H54 (cell line): ENCODE measurements around the gene SLC13A4.

ENCODE experiments used
- DNase-seq: peaks from one replicate; pipeline ENCODE4 v3.0.0; 2011; ENCODE audit warnings: low spot score, mixed read lengths; ENCODE audit not compliant: insufficient read length
- FAIRE-seq: peaks from 3 replicates; lab custom pipeline; 2011; peaks lifted over from hg19 to GRCh38; lab: Jason Lieb, UNC
- POLR2A ChIP-seq: IDR thresholded peaks from 2 replicates; pipeline ENCODE4 v1.6.1; 2011; ENCODE audit warnings: low read depth, mild to moderate bottlenecking, low read length

SLC13A4 gene

DNA sequence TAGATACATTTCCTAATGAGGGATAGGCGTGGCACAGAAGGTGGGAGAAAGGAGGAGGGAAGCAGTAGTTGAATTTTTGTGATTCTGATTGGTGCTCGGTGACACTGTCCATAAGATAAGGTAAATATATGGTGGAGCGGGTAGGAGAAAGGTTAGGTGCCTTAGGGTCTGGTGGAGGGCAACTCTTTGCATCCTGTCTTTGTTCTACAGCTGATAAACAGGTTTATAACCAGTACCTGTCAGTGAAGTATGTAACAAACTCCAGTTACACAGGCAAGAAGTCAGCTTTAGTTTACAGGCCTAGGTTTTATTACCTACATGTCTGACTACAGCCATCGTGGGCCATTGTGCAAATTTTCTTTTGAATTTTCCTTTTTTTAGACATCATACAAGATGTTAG is 31.5 kb upstream of the SLC13A4 start:
- no peak for TF ChIP-seq POLR2A
- DNase-seq (no peak), FAIRE-seq (no peak)

DNA sequence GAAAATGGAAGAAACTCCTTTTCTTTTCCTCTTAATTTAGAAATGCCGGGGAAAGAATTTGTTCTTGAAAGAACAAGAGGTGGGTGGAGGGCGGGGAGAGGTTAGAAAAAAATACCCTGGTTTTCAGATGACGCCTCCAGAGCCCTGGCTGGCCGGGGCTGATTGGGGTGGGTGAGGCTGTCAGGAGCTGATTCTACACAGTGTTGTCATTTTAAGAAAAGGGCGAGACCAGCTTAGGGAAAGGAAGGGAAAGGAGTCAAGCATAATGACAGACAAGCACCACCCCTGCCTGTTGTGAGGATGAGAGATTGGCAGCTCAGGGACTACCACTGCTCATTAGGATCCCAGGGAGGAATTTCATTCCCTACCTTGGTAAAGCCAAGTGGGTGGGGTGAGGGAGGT is 30.5 kb upstream of the SLC13A4 start:
- no peak for DNase-seq
- TF ChIP-seq POLR2A: 0 out of 2 replicates have a peak, but pooled peaks have one; percentile 13
- no peak for FAIRE-seq

DNA sequence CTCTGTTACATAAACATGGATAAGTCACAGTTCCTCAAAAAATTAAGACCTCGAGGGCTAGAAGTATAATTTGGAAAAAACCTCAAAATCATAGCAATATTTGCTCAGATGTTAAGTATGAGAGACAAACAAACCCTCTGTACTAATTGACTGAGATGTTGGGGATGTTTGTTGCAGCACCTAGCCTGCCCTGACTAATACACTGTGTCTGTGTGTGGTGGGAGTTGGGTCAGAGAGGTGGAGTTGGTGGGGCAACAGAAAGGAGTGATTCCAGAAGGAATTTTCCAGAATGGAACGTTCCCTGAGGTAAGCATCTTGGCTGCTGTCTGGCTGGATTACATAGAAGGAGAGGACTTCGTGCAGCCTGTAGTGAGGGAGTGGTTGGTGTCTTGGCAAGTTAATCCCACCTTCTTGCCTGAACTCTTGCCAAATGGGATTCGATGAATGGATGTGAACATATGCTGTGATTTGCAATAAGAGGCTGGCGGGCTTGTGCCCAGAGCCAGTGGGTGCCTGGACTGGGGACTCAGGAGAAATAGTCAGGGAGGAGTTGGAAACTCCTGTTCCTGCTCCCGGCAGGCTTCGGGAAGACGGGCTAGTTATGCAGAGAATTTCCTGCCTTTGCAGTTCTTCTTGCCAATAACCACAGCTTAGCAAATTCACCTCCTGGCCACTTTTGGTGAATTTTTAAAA is 29.9 kb upstream of the SLC13A4 start:
- no peak for TF ChIP-seq POLR2A
- DNase-seq (no peak), FAIRE-seq (no peak)

DNA sequence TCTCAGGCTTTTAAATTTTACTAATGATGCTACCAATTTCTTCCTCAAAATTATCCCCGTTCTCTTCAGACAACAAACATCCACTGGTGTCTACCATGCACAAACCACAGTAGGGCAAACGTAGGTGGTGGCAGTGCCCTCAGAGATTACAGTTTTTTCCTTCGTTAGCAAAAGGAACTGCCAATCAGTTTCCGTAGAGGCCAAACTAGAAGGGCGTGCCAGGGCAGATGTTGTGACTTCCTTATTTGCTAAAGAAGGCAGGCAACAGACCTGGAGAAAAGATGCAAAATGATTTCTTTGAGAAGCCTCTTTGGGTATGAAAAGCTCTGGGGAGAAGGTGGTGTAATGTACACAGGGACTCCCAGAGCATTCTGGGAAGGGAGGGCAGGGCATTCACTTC is 28.2 kb upstream of the SLC13A4 start:
- FAIRE-seq (no peak), DNase-seq (no peak)
- no peak for TF ChIP-seq POLR2A

DNA sequence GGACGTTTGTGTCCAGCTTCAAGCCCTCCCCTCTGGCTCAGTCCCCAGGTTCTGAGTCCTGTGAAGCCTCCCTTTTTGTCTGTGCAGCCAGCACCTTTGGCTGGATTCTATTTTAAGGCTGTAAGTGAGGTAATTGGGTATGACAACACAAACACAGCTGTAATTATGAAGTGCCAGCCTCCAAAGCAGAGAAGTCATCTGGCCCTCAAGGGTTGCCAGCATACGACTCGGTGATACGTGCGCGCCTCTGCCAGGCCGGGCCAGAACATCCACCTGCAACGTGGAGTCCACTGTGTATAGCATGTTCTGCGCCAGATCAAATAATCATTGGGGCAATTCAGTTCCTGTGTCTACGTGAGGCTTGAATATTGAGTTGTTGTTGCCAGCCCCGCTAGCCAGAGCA is 27.4 kb upstream of the SLC13A4 start:
- no peak for DNase-seq
- no peak for FAIRE-seq
- no peak for TF ChIP-seq POLR2A

DNA sequence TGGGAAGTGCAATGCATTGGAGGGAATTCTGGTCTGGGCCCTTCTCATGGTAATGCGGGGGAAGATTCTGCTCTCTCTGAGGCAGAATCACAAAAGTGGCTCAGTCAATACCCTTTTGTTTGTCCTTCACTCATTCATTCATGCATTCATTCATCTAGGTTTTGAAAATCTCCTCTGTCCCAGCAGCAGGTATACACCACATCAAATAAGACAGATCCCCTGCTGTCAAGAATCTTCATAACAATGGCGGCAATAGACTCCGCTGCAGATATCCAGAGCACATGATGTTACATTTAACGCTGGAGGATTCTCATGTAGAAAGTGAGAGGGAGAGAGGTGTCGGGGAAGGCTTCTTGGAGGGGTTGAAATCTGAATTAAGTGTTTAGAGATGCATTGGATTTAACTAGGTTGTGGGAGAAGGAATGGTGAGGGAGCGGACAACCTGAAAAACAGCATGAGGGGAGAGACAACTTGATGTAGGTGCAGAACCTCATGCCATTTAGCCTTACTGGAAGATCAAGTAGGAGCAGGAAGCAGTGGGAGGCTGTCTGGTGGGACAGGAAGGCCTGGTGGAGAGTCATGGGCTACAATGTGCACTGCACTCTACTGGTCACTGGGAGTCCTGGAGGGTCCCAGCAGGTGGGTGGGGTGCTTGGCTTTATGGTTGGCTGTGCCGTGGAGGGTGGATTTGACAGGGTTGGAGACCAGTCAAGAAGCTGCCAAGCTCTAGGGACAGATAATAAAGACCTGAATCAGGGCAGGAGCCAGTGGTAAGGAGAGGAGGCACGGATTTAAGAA is 25.8 kb upstream of the SLC13A4 start:
- TF ChIP-seq POLR2A: no peak
- DNase-seq (no peak), FAIRE-seq (no peak)

DNA sequence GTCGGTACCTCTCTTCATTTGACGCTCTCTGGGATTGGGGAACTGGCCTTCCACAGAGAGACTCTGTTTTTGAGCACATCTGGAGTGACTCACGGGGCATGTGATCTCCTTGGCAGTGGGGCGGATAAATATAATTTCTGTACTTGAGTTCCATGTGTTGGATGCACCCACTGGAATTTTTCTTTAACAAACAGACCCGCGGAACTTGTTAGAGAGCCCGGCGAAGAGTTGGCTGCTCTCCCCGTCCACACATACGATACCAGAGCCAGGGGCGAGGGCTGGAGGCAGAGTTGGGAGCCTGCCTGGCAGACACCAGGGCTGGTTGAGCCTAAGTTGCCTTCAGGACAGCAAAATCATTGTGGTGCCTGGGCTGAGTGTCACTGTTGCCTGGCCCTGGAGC is 20.8 kb upstream of the SLC13A4 start, which contains the start of gene FAM180A:
Gene FAM180A, minus strand, starts transcription at position 44 of the 400 bp plus-strand sequence. CDS start 233 bp downstream, outside the sequence.
- FAIRE-seq (no peak), DNase-seq (no peak)
- TF ChIP-seq POLR2A: no peak

DNA sequence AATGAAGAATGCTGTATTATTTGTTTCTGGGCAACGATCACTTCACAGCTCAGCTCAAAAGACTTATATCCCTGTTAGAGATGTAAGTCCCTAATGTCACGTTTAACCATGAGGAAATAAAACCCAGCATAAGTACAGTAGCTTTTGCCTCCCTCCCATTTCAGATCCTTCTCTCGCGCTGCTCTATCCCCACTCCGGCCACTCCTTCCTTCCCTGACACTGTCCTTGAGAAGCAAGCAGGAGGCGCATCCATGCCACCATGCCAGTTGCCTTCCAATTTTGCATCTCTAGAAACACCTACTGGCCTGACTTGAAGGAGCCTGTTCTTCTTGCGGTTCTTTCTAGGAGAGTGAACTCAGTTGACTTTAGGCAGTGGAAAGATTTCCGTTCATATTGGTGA is 19.4 kb upstream of the SLC13A4 start:
- FAIRE-seq (no peak), DNase-seq (no peak)

DNA sequence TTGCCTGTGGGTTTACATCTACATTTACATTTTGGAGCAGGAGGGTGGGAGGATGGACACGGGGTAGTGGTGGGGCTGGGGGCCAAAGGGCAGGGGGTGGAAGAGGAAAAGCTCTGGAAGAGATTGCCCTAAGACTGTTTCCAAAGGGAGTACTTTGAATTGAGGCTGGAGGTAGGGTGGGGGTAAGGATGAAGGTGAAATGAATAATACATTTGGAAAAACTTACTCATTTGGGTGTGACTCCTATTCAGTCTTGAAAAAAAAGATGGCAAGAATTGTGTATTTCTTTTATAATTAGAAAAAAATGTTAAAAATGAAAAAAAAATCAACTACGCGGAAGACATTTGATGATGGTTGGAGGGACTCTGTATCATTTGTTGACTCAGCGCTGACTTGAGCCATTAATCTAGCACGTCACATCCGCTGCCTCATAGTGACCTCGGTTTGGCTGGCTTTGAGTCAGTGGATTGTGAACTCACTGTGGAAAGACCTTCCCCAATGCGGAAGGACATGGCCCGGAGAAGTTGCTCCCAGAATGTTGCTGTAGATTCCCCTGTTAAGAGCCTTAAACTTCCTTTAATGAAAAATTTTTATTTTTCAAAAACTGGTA is 17.8 kb upstream of the SLC13A4 start:
- FAIRE-seq (peak; percentile 53), DNase-seq (peak; percentile 68)
- peak; percentile 46; the same call in 1 of the 2 replicates for TF ChIP-seq POLR2A

More for the DNA sequence above, 19.4 kb upstream of the SLC13A4 start:
- no peak for TF ChIP-seq POLR2A

DNA sequence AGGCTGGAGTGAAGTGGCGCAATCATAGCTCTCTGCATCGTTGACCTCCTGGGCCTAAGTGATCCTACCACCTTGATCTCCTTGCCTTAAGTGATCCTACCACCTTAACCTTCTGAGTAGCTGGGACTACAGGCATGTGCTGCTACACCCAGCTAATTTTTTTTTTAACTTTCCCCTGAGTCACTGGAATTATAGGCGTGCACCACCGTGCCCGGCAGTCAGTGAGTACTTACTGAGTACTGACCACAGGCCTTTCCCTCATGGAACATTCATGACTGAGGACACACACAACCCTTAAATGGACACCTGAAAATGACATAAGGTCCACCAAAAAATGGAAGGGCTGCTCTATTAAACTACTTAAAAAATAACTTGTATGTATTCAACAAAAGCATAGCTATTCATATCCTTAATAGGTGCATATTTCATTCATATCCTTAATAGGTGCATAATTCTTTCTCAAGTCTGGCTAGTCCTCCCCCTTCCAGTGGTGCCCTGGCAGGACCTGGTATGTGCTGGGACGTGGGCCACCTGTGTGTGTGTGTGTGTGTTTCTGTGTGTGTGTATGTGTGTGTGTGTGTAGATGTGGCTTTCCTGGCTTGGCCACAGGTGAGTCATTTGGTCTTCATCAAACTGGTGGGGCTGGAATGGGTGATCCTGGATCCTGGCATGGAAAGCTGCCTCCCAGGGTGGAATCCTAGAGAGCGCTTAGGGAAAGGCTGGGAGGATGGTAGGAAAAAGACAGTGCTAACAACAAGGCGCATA is 17.1 kb upstream of the SLC13A4 start:
- TF ChIP-seq POLR2A: peak; percentile 2; the same call in 1 of the 2 replicates
- FAIRE-seq: peak; percentile 20

DNA sequence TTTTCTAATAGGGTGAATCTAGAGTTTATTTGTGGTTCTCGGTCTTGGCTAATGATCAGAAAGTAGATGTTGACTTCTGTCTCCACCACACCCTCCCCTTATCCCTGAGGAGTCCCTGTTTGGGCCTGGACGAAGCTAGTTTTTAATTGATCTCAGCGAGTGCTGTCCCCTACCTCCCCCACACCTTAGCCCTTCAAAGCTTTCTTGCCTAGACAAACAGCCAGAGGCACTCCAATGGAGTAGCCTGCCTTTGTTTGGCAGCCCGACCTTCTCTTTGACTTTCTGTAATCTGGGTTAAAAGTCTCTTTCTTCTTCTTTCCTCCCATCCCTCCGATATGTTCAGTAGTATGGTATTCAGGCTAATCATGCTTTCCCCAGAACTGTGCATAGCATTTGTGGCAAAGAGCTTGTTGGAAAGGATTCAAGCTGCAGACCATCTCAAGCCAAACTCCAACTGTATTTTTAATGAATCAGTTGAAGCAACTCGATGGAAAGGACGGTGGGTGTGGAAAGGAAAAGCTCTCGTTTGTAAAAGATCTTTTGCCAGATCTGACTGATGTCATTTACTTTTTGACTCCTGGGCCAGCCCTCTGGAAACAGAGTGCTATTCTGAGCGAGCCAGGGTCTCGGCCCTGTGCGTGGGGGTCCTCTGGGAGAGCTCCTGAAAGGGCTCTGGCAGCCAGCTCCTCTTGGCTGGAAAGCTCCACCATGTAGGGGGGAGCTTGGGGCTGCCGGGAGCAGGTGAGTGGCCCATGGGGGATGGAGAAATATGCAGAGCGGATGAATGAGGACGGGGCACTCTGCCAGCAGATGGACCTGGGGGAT is 16.1 kb upstream of the SLC13A4 start:
- DNase-seq (no peak), FAIRE-seq (no peak)
- TF ChIP-seq POLR2A: no peak

More for the DNA sequence above, 17.1 kb upstream of the SLC13A4 start:
- DNase-seq: peak; percentile 60

DNA sequence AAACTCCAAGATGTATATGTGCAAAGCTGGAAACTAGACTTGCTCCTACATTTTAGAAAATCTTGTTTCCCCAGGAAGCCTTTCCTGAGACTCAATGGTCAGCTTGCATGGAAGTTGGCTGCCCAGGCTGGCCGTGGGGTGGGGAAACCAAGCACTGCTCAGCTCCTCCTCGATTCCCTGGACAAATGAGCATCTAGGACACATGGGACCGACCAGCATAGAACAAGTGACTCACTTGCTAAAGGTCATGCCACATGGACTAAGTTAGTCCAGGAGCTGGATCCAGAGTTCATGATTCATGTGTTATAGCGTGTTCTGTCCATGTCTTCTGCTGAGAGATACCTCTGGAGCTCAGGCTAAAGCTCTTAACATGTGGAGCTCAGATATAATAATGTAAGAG is 14.4 kb upstream of the SLC13A4 start:
- no peak for TF ChIP-seq POLR2A
- FAIRE-seq (no peak), DNase-seq (no peak)

DNA sequence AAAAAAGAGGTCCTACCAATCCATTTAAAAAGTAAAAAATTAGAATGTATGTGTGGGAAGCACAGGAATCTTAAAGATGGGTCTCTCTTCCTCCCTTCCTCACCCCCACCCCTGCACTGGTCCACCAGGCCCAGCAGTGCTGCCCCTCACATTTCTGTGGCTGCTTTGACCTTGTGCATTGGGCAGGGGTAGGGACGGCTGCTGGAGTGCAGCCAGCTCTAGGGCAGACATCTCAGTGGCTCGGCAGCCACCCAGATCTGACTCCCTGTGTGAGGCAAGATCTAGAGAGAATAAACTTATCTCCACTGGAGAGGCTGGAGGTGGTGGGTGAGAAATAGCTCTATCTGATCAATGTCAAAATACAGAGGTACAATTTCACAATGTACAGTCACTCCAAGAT is 13.9 kb upstream of the SLC13A4 start:
- TF ChIP-seq POLR2A: no peak
- DNase-seq (no peak), FAIRE-seq (no peak)
